LNCaP clone FGC (cell line): ENCODE results near the gene SMIM20.

Experiments
- DNase-seq: peaks from one replicate; pipeline ENCODE4 v3.0.0-alpha.2; 2011; ENCODE audit warnings: low read depth
- H3K4me3 ChIP-seq: 2 replicates; pipeline ENCODE4 v1.5.1; 2011; ENCODE audit warnings: mild to moderate bottlenecking, low read depth, low read length, control low read depth
- TF ChIP-seq, protein P1 (sequence below): IDR thresholded peaks from 2 replicates; pipeline ENCODE4 v1.5.1; 2012; ENCODE audit warnings: mild to moderate bottlenecking; ENCODE audit not compliant: control insufficient read depth, insufficient read depth; ENCODE audit errors: extremely low read depth

The SMIM20 gene

DNA sequence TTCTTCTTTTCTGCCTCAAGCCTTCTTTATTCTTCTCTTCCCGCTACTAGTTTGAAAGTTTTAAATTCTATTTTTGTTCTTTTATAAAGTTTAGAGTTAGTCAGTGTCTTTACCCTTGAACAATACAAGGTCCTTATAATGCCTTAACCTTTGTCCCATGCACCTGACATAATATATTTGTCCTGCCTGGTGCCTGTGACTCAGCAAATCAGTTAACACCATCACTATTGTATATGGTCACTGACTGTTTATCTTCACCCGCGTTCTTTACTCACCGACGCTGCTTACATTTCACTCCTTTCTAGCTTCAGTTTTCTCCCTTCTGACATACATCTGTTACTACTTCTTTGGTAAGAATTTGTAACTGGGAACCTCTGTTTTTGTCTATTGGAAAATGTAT, 5.7 kb downstream of the SMIM20 start:
- no peak overlapping the region for H3K4me3 ChIP-seq
- TF ChIP-seq, protein P1, sequence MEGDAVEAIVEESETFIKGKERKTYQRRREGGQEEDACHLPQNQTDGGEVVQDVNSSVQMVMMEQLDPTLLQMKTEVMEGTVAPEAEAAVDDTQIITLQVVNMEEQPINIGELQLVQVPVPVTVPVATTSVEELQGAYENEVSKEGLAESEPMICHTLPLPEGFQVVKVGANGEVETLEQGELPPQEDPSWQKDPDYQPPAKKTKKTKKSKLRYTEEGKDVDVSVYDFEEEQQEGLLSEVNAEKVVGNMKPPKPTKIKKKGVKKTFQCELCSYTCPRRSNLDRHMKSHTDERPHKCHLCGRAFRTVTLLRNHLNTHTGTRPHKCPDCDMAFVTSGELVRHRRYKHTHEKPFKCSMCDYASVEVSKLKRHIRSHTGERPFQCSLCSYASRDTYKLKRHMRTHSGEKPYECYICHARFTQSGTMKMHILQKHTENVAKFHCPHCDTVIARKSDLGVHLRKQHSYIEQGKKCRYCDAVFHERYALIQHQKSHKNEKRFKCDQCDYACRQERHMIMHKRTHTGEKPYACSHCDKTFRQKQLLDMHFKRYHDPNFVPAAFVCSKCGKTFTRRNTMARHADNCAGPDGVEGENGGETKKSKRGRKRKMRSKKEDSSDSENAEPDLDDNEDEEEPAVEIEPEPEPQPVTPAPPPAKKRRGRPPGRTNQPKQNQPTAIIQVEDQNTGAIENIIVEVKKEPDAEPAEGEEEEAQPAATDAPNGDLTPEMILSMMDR, result no peak
- no peak for DNase-seq

DNA sequence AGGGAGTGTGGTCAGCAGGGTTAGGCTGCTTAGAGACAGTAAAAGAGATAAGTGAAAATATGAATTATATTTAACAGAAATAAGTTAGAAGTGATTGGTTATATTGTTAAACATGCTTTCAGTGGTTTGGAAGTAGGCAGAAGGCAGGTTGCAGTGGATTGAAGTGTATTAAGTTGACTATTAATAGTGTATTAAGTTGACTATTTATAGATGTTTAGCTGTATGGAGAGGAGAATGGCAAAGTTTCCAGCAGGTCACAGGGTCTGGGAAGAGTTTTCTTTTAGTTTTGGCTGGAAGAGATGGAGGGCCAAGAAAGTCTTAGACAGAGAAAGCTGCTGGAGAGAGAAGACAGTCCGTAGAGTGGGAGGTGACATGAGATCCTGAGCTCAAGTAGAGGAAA, 7.9 kb downstream of the SMIM20 start:
- no peak for DNase-seq
- no peak overlapping the region for H3K4me3 ChIP-seq
- TF ChIP-seq, protein P1, result no peak

- no peak for DNase-seq
- H3K4me3 ChIP-seq, result no peak overlapping the region
- TF ChIP-seq, protein P1, result no peak
These were observed 8.9 kb downstream of the SMIM20 start for GRCh38 chr4:25922812-25923369.

- no peak for DNase-seq
- TF ChIP-seq, protein P1, result no peak
- H3K4me3 ChIP-seq, result no peak overlapping the region
These were observed 9.7 kb downstream of the SMIM20 start for GRCh38 chr4:25923745-25924144.

GRCh38 chr4:25925486-25926201, 11.6 kb downstream of the SMIM20 start:
- TF ChIP-seq, protein P1, result peak; percentile 56
- DNase-seq, result no peak
- H3K4me3 ChIP-seq, result no peak overlapping the region

- no peak overlapping the region for H3K4me3 ChIP-seq
- no peak for DNase-seq
- TF ChIP-seq, protein P1, result no peak
These were observed 12.4 kb downstream of the SMIM20 start for GRCh38 chr4:25926462-25926861.
